ENCODE data around the gene RHOU. TPM values are rescaled to one million over a fixed set of nuclear protein-coding genes. Genes with fewer than 3 reads are reported as not detected.

RHOU gene
- total RNA-seq, 4 donors from 2014 or later, result 5.5 to 8.9 (median 6.1) TPM

DNA sequence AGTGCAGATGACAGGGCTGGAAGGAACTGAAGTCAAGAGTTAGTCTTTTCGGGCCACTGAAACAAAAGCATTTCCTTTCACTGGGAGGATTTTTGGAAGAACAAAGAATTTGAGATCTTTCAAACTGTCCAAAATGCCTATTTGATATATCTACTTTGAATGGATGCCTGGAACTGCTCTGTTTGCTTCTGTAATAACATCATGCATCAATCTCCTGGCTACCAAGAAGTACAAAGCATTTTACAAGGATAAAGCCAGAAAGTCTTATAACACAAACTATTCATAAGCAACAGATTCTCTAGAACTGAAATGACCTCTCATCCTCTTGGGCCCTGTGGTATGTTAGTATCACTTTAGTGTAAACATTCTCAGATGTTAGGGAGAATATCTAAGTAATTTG lies 18.2 kb upstream of the RHOU start:
- Histone ChIP-seq H3K27ac (no peak overlapping the region), H3K9me3 (no peaks in the 10 kb centered on the region), H3K4me3 (no peak overlapping the region), H3K4me1 (no peaks in the 10 kb centered on the region), H3K36me3 (no peaks in the 10 kb centered on the region), H3K27me3 (no peaks in the 10 kb centered on the region)
- TF ChIP-seq POLR2AphosphoS5 (IDR thresholded peaks at IDR 0.05) (no peak), EP300 (IDR thresholded peaks at IDR 0.05) (no peak), POLR2A (IDR thresholded peaks at IDR 0.05) (no peak)
- TF ChIP-seq, protein P1, sequence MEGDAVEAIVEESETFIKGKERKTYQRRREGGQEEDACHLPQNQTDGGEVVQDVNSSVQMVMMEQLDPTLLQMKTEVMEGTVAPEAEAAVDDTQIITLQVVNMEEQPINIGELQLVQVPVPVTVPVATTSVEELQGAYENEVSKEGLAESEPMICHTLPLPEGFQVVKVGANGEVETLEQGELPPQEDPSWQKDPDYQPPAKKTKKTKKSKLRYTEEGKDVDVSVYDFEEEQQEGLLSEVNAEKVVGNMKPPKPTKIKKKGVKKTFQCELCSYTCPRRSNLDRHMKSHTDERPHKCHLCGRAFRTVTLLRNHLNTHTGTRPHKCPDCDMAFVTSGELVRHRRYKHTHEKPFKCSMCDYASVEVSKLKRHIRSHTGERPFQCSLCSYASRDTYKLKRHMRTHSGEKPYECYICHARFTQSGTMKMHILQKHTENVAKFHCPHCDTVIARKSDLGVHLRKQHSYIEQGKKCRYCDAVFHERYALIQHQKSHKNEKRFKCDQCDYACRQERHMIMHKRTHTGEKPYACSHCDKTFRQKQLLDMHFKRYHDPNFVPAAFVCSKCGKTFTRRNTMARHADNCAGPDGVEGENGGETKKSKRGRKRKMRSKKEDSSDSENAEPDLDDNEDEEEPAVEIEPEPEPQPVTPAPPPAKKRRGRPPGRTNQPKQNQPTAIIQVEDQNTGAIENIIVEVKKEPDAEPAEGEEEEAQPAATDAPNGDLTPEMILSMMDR (IDR thresholded peaks at IDR 0.05), result no peak
- DNase-seq (ENCODE audit: low spot score in 2 of 2), result no peak
- WGBS, result 50% methylated on average over 1 of the region's 1 CpG

DNA sequence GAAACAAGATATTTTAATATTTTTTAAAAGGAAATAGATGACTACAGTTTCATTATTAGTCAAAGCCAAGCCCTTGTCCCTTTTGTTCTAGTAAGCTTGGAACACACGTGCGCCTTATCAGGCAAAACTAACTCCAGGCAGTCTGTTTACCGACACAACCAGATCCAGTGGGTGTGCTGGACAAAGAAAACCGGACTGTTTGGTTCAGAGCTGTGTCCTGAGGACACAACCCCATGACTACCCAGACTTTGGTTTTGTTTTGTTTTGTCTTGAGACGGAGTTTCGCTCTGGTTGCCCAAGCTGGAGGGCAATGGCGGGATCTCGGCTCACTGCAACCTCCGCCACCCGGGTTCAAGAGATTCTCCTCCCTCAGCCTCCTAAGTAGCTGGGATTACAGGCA lies 13.9 kb upstream of the RHOU start:
- 84% methylated on average over 10 of the region's 10 CpGs for WGBS
- H3K36me3 ChIP-seq, result no peaks in the 10 kb centered on the region
- TF ChIP-seq, protein P1 (IDR thresholded peaks at IDR 0.05), result no peak
- TF ChIP-seq EP300 (IDR thresholded peaks at IDR 0.05) (no peak), POLR2AphosphoS5 (IDR thresholded peaks at IDR 0.05) (no peak), POLR2A (IDR thresholded peaks at IDR 0.05) (no peak)
- no peaks in the 10 kb centered on the region for H3K27me3 ChIP-seq
- H3K4me1 ChIP-seq, result no peaks in the 10 kb centered on the region
- no peak for DNase-seq (ENCODE audit: low spot score in 2 of 2)
- no peak overlapping the region for H3K4me3 ChIP-seq
- no peak overlapping the region for H3K27ac ChIP-seq
- no peaks in the 10 kb centered on the region for H3K9me3 ChIP-seq

DNA sequence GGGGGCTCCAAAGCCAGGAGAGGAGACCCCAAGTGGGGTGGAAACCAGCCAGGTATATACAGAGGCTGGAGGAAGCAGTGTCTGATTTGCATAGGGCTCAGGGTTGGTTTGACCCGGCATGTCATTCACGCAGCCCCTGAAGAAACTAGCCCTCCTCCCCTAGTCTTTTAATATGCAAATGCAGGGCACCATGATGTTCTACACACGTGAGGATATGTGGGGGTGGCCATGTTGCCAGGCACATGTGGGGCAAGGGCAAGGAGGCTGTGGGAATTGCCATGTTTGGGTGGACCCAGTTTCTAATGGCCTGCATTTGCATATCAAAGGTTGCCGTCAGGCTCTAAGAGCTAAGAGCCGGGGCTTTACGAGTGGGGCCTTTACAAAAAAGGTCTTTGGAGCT lies 12.0 kb upstream of the RHOU start:
- Histone ChIP-seq H3K4me3 (no peak overlapping the region), H3K9me3 (no peaks in the 10 kb centered on the region), H3K27me3 (no peaks in the 10 kb centered on the region), H3K4me1 (no peaks in the 10 kb centered on the region), H3K36me3 (no peaks in the 10 kb centered on the region), H3K27ac (no peak overlapping the region)
- no peak for DNase-seq (ENCODE audit: low spot score in 2 of 2)
- TF ChIP-seq, protein P1 (IDR thresholded peaks at IDR 0.05), result no peak
- TF ChIP-seq POLR2AphosphoS5 (IDR thresholded peaks at IDR 0.05) (no peak), POLR2A (IDR thresholded peaks at IDR 0.05) (no peak), EP300 (IDR thresholded peaks at IDR 0.05) (no peak)
- WGBS, result 93% methylated on average over 6 of the region's 6 CpGs

DNA sequence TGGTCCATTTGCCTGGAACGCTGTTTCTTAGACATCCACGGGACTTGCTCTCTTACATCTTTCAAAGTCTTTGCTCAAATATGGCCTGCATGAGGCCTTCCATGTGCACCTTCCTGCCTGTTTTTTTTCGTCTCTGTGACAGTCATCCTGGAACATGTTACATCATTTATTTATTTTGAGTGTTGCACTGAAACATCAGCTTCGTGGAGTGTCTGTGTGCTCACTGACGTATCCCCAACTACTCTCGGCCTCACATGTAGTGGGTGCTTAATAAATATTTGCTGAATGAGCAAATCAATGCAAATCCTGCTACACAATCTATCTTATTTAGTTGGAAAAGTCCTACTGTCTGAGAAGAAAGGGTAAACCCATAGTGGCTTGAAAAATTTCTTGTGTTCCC lies 11.4 kb upstream of the RHOU start:
- 92% methylated on average over 6 of the region's 6 CpGs for WGBS

DNA sequence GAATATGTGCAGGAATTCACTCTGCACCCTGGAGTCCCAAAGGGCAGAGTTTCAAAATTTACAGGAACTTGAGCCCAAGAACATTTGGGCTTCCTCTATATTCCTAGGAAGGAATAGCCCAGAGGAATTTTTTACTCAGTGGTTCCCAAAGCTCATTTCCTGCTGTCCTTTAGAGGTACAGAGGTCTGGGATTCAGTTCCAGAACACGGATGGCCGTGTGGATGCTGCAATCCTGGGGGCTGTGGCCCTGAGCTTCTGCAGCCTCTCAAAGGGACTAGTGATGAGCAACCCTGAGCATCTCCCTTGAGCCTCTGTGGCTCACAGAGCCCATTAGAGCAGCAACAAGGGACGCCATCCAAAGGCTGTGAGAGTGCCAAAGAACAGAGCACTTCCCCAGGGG lies 10.1 kb upstream of the RHOU start:
- H3K4me3 ChIP-seq, result no peak overlapping the region
- no peaks in the 10 kb centered on the region for H3K9me3 ChIP-seq
- TF ChIP-seq, protein P1 (IDR thresholded peaks at IDR 0.05), result no peak
- TF ChIP-seq POLR2AphosphoS5 (IDR thresholded peaks at IDR 0.05), result no peak
- no peak for TF ChIP-seq EP300 (IDR thresholded peaks at IDR 0.05)
- no peak for TF ChIP-seq POLR2A (IDR thresholded peaks at IDR 0.05)
- 81% methylated on average over 3 of the region's 3 CpGs for WGBS
- H3K4me1 ChIP-seq, result no peaks in the 10 kb centered on the region
- no peak for DNase-seq (ENCODE audit: low spot score in 2 of 2)
- no peaks in the 10 kb centered on the region for H3K36me3 ChIP-seq
- H3K27ac ChIP-seq, result no peak overlapping the region
- H3K27me3 ChIP-seq, result peaks cover 1% of the 10 kb centered on the region

More for the DNA sequence above, 11.4 kb upstream of the RHOU start:
- TF ChIP-seq EP300 (IDR thresholded peaks at IDR 0.05), result no peak
- TF ChIP-seq POLR2AphosphoS5 (IDR thresholded peaks at IDR 0.05), result no peak
- TF ChIP-seq POLR2A (IDR thresholded peaks at IDR 0.05), result no peak
- TF ChIP-seq, protein P1 (IDR thresholded peaks at IDR 0.05), result no peak
- Histone ChIP-seq H3K27me3 (no peaks in the 10 kb centered on the region), H3K4me1 (no peaks in the 10 kb centered on the region), H3K4me3 (no peak overlapping the region), H3K27ac (no peak overlapping the region), H3K36me3 (no peaks in the 10 kb centered on the region), H3K9me3 (no peaks in the 10 kb centered on the region)
- DNase-seq (ENCODE audit: low spot score in 2 of 2), result no peak
